PC-9 (cell line): ENCODE measurements around the gene SCN10A. TPM values are rescaled to one million over a fixed set of nuclear protein-coding genes. Genes with fewer than 3 reads are reported as not detected.

Experiments used
- BruUV-seq: library from RNA; stranded (reverse); fragments of 400-500 nt; replicated peaks from 2 replicates; lab custom pipeline; 2021; lab: Mats Ljungman, UMichigan
- CTCF ChIA-PET: fragments of 300-600 bp; sonication (Branson Sonifier 250); formaldehyde crosslinking; loops from one replicate; lab custom pipeline; 2022; ENCODE audit warnings: antibody characterized with exemption; lab: Charles Lee
- POLR2A ChIA-PET: fragments of 300-600 bp; sonication (Branson Sonifier 250); formaldehyde crosslinking; loops from one replicate; lab custom pipeline; 2022; ENCODE audit warnings: antibody characterized with exemption; ENCODE audit not compliant: unreplicated experiment; lab: Charles Lee
- DNase-seq, 2 experiments: peaks; one replicate each; pipeline versions ENCODE4 v3.0.0 to v3.0.0-alpha.2; 2015 to 2022; ENCODE audit warnings: mixed read lengths in 1 of 2
- H2AFZ ChIP-seq: fragments of 200-600 bp; sonication (generic); 2 replicates; pipeline ENCODE4 v1.8.1; 2017; ENCODE audit warnings: antibody characterized with exemption
- H3F3A ChIP-seq: fragments of 200-600 bp; sonication (generic); 2 replicates; pipeline ENCODE4 v1.8.1; 2017; ENCODE audit warnings: antibody characterized with exemption, mild to moderate bottlenecking, low read depth; ENCODE audit not compliant: insufficient read depth
- H3K27ac ChIP-seq: fragments of 200-600 bp; sonication (generic); 2 replicates; pipeline ENCODE4 v1.6.1; 2016; ENCODE audit warnings: mixed run types
- H3K27me3 ChIP-seq: fragments of 200-600 bp; sonication (generic); 2 replicates; pipeline ENCODE4 v1.6.1; 2016; ENCODE audit warnings: low read depth, mixed run types; ENCODE audit not compliant: insufficient read depth
- H3K36me3 ChIP-seq: fragments of 200-600 bp; sonication (generic); 2 replicates; pipeline ENCODE4 v1.6.1; 2016; ENCODE audit warnings: low read depth, mixed run types
- H3K4me1 ChIP-seq: fragments of 200-600 bp; sonication (generic); replicated peaks from 2 replicates; pipeline ENCODE4 v1.6.1; 2016; ENCODE audit warnings: mixed run types; ENCODE audit not compliant: insufficient read depth
- H3K4me2 ChIP-seq: fragments of 200-600 bp; sonication (generic); 2 replicates; pipeline ENCODE4 v1.6.1; 2017; ENCODE audit warnings: mixed run types
- H3K4me3 ChIP-seq: fragments of 200-600 bp; sonication (generic); 2 replicates; pipeline ENCODE4 v1.6.1; 2016; ENCODE audit warnings: mixed run types
- H3K79me2 ChIP-seq: fragments of 200-600 bp; sonication (generic); 2 replicates; pipeline ENCODE4 v1.6.1; 2017; ENCODE audit warnings: low read depth, mixed run types
- H3K9me2 ChIP-seq: fragments of 200-600 bp; sonication (generic); 2 replicates; pipeline ENCODE4 v1.8.1; 2017; ENCODE audit warnings: mild to moderate bottlenecking; ENCODE audit not compliant: insufficient read depth
- H3K9me3 ChIP-seq: fragments of 200-600 bp; sonication (generic); 2 replicates; pipeline ENCODE4 v1.8.1; 2016; ENCODE audit warnings: low read depth; ENCODE audit not compliant: insufficient read depth
- H4K20me1 ChIP-seq: fragments of 200-600 bp; sonication (generic); 2 replicates; pipeline ENCODE4 v1.8.1; 2017; ENCODE audit not compliant: insufficient read depth
- EZH2 ChIP-seq: fragments of 200-600 bp; sonication (generic); IDR thresholded peaks from 2 replicates; pipeline ENCODE4 v1.8.0; 2017; ENCODE audit warnings: antibody characterized with exemption, low read depth
- intact Hi-C: fragments of 100-400 bp; cut with micrococcal nuclease; formaldehyde crosslinking; loops from one replicate; pipeline ENCODE4 v1.10.0; 2022; ENCODE audit not compliant: unreplicated experiment
- total RNA-seq: library from RNA; stranded (reverse); gene quantifications from 2 replicates; pipeline ENCODE4 v1.2.3, GENCODE V29; 2021
- TF ChIP-seq, protein P1 (sequence below): fragments of 200-600 bp; sonication (generic); conservative IDR thresholded peaks from 2 replicates; pipeline ENCODE4 v1.6.1; 2017; ENCODE audit warnings: mixed run types, antibody characterized with exemption, mild to moderate bottlenecking, moderate library complexity

SCN10A gene
- total RNA-seq, 1 experiment from 2014 or later, result not detected

GRCh38 chr3:38702231-38702630, 113.8 kb downstream of the SCN10A start:
- H3K27me3 ChIP-seq, result peaks cover 24% of the 10 kb centered on the region
- H4K20me1 ChIP-seq, result no peaks in the 10 kb centered on the region
- intact Hi-C loops, result no loop called here
- no peaks in the 10 kb centered on the region for H3K9me3 ChIP-seq
- H2AFZ ChIP-seq, result no peak overlapping the region
- no peaks in the 10 kb centered on the region for H3K36me3 ChIP-seq
- no peaks in the 10 kb centered on the region for H3K4me1 ChIP-seq
- no peak overlapping the region for H3K4me2 ChIP-seq
- ChIA-PET CTCF (no interaction called here), POLR2A (no interaction called here)
- no peak for DNase-seq
- H3K9me2 ChIP-seq, result no peaks in the 10 kb centered on the region
- no peak overlapping the region for H3K4me3 ChIP-seq
- no peaks in the 10 kb centered on the region for H3F3A ChIP-seq
- TF ChIP-seq, protein P1, sequence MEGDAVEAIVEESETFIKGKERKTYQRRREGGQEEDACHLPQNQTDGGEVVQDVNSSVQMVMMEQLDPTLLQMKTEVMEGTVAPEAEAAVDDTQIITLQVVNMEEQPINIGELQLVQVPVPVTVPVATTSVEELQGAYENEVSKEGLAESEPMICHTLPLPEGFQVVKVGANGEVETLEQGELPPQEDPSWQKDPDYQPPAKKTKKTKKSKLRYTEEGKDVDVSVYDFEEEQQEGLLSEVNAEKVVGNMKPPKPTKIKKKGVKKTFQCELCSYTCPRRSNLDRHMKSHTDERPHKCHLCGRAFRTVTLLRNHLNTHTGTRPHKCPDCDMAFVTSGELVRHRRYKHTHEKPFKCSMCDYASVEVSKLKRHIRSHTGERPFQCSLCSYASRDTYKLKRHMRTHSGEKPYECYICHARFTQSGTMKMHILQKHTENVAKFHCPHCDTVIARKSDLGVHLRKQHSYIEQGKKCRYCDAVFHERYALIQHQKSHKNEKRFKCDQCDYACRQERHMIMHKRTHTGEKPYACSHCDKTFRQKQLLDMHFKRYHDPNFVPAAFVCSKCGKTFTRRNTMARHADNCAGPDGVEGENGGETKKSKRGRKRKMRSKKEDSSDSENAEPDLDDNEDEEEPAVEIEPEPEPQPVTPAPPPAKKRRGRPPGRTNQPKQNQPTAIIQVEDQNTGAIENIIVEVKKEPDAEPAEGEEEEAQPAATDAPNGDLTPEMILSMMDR, result no peak
- TF ChIP-seq EZH2, result no peak
- no peaks in the 10 kb centered on the region for H3K79me2 ChIP-seq
- no peak overlapping the region for H3K27ac ChIP-seq
- no TSS peak for BruUV-seq

- CTCF ChIA-PET, result no interaction called here
- intact Hi-C loops, result no loop called here
- H3F3A ChIP-seq, result no peaks in the 10 kb centered on the region
- TF ChIP-seq, protein P1, result no peak
- no peak for TF ChIP-seq EZH2
- no peaks in the 10 kb centered on the region for H4K20me1 ChIP-seq
- no peaks in the 10 kb centered on the region for H3K79me2 ChIP-seq
- no peak overlapping the region for H3K27ac ChIP-seq
- no peak overlapping the region for H3K4me3 ChIP-seq
- H3K27me3 ChIP-seq, result peaks cover 43% of the 10 kb centered on the region
- H3K4me2 ChIP-seq, result no peak overlapping the region
- no peaks in the 10 kb centered on the region for H3K36me3 ChIP-seq
- POLR2A ChIA-PET, result no interaction called here
- H3K9me2 ChIP-seq, result no peaks in the 10 kb centered on the region
- BruUV-seq, result no TSS peak
- no peaks in the 10 kb centered on the region for H3K4me1 ChIP-seq
- no peaks in the 10 kb centered on the region for H3K9me3 ChIP-seq
- no peak overlapping the region for H2AFZ ChIP-seq
- DNase-seq, result no peak
Observed at GRCh38 chr3:38698760-38699159, 117.3 kb downstream of the SCN10A start.

- Histone ChIP-seq H3K4me1 (no peaks in the 10 kb centered on the region), H3K27me3 (peaks cover 43% of the 10 kb centered on the region), H3K9me2 (no peaks in the 10 kb centered on the region), H3K9me3 (no peaks in the 10 kb centered on the region), H3F3A (no peaks in the 10 kb centered on the region), H3K4me2 (no peak overlapping the region), H3K27ac (no peak overlapping the region), H4K20me1 (no peaks in the 10 kb centered on the region), H3K4me3 (no peak overlapping the region), H3K79me2 (no peaks in the 10 kb centered on the region), H2AFZ (no peak overlapping the region), H3K36me3 (no peaks in the 10 kb centered on the region)
- POLR2A ChIA-PET, result no interaction called here
- CTCF ChIA-PET, result no interaction called here
- BruUV-seq, result no TSS peak
- TF ChIP-seq EZH2, result no peak
- TF ChIP-seq, protein P1, result no peak
- no peak for DNase-seq
- intact Hi-C loops, result no loop called here
Observed at GRCh38 chr3:38698061-38698460, 118.0 kb downstream of the SCN10A start.
